Measurements from ENCODE around the gene CX3CR1.

CX3CR1 gene

DNA sequence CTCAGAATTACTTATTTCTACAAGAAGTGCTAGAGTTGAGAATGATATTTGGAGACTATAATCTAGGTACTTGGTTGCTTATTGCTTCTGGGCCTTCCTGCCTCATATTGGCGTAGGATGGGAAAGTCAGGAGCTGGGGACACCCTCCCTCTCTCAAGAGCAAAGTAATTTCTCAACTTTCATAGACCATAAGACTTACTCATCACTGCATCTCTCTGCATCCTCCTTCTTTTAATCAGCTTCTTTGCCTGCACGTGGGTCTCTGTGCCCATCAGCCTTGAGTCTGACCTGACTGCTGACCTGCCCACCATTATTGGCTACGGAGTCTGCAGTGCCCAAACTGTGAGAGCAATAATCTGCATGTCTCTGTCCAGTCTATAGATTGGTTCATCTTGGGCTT lies 60.1 kb downstream of the CX3CR1 start:
- FAIRE-seq = no peak

DNA sequence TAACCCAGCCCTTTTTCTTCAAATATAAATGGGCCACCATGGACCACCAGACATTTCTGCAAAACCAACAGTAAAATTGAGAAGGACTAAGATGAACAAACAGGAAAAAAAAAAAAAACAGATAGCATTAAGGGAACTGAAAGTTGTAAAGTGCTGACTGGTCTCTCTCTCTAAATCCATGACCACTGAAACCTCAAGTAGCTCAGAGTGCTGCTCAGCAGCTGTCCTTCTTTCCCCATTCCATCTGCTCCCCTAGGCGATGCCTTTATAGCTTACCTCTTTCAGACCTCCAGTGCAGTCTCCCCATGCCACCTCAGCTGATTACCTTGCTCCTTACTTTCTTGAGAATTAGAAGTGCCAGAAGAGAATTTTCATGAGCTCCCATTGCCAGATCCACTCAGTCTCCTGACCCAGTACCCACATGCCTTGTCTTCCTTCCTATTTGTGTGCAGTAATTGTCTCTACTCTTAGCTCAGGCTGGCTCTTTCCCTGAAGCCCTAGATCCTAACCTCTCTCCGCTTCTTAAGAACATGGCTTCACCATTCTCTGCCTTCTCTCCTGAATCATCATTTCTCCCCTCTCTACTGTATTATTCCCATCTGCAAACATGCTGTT lies 63.6 kb downstream of the CX3CR1 start:
- no peak for FAIRE-seq

DNA sequence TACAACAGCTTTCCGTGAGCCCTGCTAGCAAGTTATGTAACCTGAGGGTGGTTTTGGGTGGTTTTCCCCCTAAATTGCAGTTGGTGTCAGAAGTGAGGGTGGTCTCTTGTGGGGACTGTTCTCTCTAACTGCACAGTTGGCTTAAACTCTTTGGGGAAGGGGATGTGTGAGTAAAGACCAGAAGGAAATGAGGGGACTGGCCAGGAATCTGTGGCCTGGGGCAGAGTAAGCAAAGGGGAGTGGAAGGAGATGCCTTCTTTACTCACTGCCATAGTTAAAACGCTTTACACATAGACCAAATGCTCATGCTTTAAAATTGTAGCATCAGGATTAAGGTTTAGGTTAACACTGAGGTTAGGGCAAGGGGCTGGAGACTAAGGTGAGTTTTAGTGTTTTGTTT lies 66.2 kb downstream of the CX3CR1 start:
- no peak for FAIRE-seq

Data from TTC549 (cell line).